Upper lobe of left lung (tissue), 4 donors: ENCODE data around the gene BABAM2.

Experiments
- EP300 ChIP-seq, 4 donors: sonication (generic); formaldehyde crosslinking; IDR thresholded peaks; one replicate each; pipeline ENCODE4 v1.5.1; 2017; ENCODE audit warnings: antibody characterized with exemption in 4 of 4, control low read depth in 2 of 4
- POLR2A ChIP-seq, 4 donors: fragments of 450-650 bp; IDR thresholded peaks; one replicate each; pipeline ENCODE4 v1.5.1; 2016 to 2017; ENCODE audit warnings: antibody characterized with exemption in 4 of 4, mild to moderate bottlenecking in 2 of 4
- POLR2AphosphoS5 ChIP-seq, 2 donors: sonication (generic); formaldehyde crosslinking; IDR thresholded peaks; one replicate each; pipeline ENCODE4 v1.5.1; 2017; ENCODE audit warnings: antibody characterized with exemption in 2 of 2
- TF ChIP-seq, protein P1 (sequence below), 6 experiments: fragments of 450-650 bp in 4 of 6; fragments of 200-600 bp in 2 of 6; sonication (generic) in 2 of 6; IDR thresholded peaks; one replicate each; pipeline ENCODE4 v1.5.1; 2016 to 2019; ENCODE audit warnings: antibody characterized with exemption in 6 of 6

DNA sequence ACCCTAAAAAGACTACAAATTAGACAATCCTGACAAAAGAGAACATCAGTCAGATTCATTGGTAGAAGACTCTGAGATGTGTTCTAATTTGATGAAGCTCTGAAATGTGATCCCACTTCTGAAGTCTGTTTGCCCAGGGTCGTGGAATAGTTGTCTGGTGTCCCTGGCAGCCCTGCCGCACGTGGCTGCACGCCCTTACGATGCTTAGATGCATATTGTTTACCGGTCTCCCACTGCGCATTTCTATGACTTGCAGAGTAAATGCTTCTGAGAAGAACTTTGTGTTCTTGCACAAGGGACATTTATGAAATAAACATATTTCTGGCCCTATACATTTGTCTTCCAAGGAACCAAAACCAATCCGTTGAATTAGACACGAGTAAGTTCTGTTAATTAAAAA is 243.2 kb downstream of the BABAM2 start:
- TF ChIP-seq POLR2A (IDR thresholded peaks at IDR 0.05) (no peak), POLR2AphosphoS5 (IDR thresholded peaks at IDR 0.05) (no peak), EP300 (IDR thresholded peaks at IDR 0.05) (no peak)
- TF ChIP-seq, protein P1, sequence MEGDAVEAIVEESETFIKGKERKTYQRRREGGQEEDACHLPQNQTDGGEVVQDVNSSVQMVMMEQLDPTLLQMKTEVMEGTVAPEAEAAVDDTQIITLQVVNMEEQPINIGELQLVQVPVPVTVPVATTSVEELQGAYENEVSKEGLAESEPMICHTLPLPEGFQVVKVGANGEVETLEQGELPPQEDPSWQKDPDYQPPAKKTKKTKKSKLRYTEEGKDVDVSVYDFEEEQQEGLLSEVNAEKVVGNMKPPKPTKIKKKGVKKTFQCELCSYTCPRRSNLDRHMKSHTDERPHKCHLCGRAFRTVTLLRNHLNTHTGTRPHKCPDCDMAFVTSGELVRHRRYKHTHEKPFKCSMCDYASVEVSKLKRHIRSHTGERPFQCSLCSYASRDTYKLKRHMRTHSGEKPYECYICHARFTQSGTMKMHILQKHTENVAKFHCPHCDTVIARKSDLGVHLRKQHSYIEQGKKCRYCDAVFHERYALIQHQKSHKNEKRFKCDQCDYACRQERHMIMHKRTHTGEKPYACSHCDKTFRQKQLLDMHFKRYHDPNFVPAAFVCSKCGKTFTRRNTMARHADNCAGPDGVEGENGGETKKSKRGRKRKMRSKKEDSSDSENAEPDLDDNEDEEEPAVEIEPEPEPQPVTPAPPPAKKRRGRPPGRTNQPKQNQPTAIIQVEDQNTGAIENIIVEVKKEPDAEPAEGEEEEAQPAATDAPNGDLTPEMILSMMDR (IDR thresholded peaks at IDR 0.05), result no peak
